ENCODE data around the gene PIM3. TPM values are rescaled to one million over a fixed set of nuclear protein-coding genes. Genes with fewer than 3 reads are reported as not detected.

PIM3 gene
- total and polyA plus RNA-seq, 4 donors, result 14.5 to 44.0 (median 28.1) TPM

DNA sequence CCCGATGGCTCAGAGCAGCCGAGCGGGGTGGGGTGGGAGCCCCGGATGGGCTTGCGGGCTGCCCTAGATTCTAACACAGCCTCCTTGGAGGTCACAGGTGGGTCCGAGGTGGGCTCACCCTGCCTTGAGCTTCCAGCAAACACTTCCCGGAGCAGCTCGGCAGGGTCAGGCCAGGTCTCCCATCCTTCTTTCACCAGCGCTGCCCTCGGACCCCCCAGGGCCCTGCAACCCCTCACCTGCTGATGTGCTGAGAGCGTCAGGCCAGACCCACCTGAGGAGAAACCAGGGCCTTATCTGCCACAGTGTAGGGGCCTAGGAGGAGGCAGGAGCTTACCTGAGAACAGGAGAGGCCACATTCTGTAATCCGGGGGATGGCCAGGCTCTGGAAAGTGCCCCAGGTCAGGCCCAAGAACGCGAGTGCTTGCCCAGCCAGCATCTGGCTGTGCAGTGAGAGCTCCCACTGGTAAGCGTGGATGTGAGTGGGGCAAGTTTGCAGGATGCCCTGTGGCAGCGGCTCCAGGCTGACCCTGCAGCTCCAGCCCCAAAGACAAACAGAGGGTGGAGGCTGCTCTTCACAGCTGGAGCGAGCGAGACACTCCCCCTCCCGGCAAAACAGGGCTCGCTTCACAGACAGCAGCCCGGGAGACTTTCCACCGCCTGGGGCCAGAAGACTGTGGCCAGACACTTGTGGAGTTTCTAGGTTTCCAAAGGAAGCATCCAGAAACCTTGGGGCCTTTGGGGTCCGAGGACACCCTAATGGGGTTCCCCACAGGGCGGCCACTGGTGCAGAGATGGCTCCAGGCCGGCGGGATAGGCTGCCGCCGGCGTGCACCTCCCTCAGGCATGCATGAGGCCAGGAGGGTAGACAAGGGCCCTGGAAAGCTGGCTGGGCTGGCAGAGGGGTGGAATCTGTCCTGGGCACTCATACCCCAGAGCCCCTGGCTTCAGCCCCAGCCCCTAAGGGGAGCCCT is 51.9 kb downstream of the PIM3 start, which contains the start of gene IL17REL (continued):
- TF ChIP-seq ATF3 (IDR thresholded peaks at IDR 0.05) (no peak), GABPA (IDR thresholded peaks at IDR 0.05 in 1 of 2, conservative IDR thresholded peaks at IDR 0.05 in 1 of 2) (no peak), RXRA (IDR thresholded peaks at IDR 0.05) (no peak), RAD21 (IDR thresholded peaks at IDR 0.05) (no peak), TAF1 (conservative IDR thresholded peaks at IDR 0.05) (no peak), FOXA2 (IDR thresholded peaks at IDR 0.05) (no peak), ZBTB33 (IDR thresholded peaks at IDR 0.05) (no peak)

Small RNA genes lying within 50 kb of the gene (small RNA-seq; reads per million reads assigned to genes)
- not detected for gene MIR6821

Other genes starting within 250 kb of the PIM3 start
- gene BRD1, start 132.9 kb upstream of the PIM3 start, total RNA-seq, result 10 to 100 TPM; 15.7 to 20.7 TPM
- gene BRD1, start 132.9 kb upstream of the PIM3 start, polyA plus RNA-seq, result 1 to 10 TPM; 3.3 to 7.5 TPM
- 10 to 100 TPM in 1 of 2 donors, 1 to 10 TPM in 1; 6.5 to 10.3 TPM for gene ZBED4, start 106.9 kb upstream of the PIM3 start, total RNA-seq
- gene ZBED4, start 106.9 kb upstream of the PIM3 start, polyA plus RNA-seq, result 1 to 10 TPM; 2.1 to 3.0 TPM
- gene ALG12, start 42.3 kb upstream of the PIM3 start, total RNA-seq, result 10 to 100 TPM; 10.4 to 20.2 TPM
- gene ALG12, start 42.3 kb upstream of the PIM3 start, polyA plus RNA-seq, result 10 to 100 TPM; 12.5 to 15.6 TPM
- gene CRELD2, start 42.1 kb upstream of the PIM3 start, total RNA-seq, result 10 to 100 TPM; 17.2 to 98.1 TPM
- gene CRELD2, start 42.1 kb upstream of the PIM3 start, polyA plus RNA-seq, result 10 to 100 TPM; 34.2 to 80.0 TPM
- gene IL17REL, start 52.0 kb downstream of the PIM3 start, total RNA-seq, result under 1 TPM in 1 of 2 donors, not detected in 1; under 0.01 TPM
- not detected for gene IL17REL, start 52.0 kb downstream of the PIM3 start, polyA plus RNA-seq
- gene TTLL8, start 97.5 kb downstream of the PIM3 start, total RNA-seq, result not detected
- gene TTLL8, start 97.5 kb downstream of the PIM3 start, polyA plus RNA-seq, result not detected
- 1 to 10 TPM in 1 of 2 donors, under 1 TPM in 1; 0.33 to 9.4 TPM for gene MLC1, start 124.7 kb downstream of the PIM3 start, total RNA-seq
- under 1 TPM in 1 of 2 donors, not detected in 1; 0.13 TPM for gene MLC1, start 124.7 kb downstream of the PIM3 start, polyA plus RNA-seq
- gene MOV10L1, start 129.2 kb downstream of the PIM3 start, total RNA-seq, result under 1 TPM; 0.17 to 0.47 TPM
- under 1 TPM; 0.07 to 0.18 TPM for gene MOV10L1, start 129.2 kb downstream of the PIM3 start, polyA plus RNA-seq
- 1 to 10 TPM in 1 of 2 donors, under 1 TPM in 1; 0.56 to 2.3 TPM for gene PANX2, start 210.0 kb downstream of the PIM3 start, total RNA-seq
- 10 to 100 TPM in 1 of 2 donors, under 1 TPM in 1; 0.39 to 14.8 TPM for gene PANX2, start 210.0 kb downstream of the PIM3 start, polyA plus RNA-seq
- gene TRABD, start 225.1 kb downstream of the PIM3 start, total RNA-seq, result 10 to 100 TPM; 10.5 to 18.3 TPM
- gene TRABD, start 225.1 kb downstream of the PIM3 start, polyA plus RNA-seq, result 10 to 100 TPM; 14.4 to 29.7 TPM
- gene SELENOO, start 240.2 kb downstream of the PIM3 start, total RNA-seq, result 10 to 100 TPM; 16.4 to 58.9 TPM
- gene SELENOO, start 240.2 kb downstream of the PIM3 start, polyA plus RNA-seq, result 10 to 100 TPM; 25.5 to 59.2 TPM